Right renal pelvis (tissue), 4 donors: ENCODE data around the gene FLNB. TPM values are rescaled to one million over a fixed set of nuclear protein-coding genes. Genes with fewer than 3 reads are reported as not detected.
"Not testable (repeated sequence)": the region's sequence is repeated elsewhere in the genome, so short reads cannot be mapped to it uniquely, and the experiment has no call there.

Source experiments
- DNase-seq, 4 donors: peaks; one replicate each; pipeline ENCODE4 v3.0.0-alpha.2; 2013; ENCODE audit warnings: low read depth in 4 of 4, low spot score in 3 of 4, missing footprints in 1 of 4
- polyA plus RNA-seq, 4 donors: library from polyadenylated mRNA; unstranded; fragments of 120-200 nt; gene quantifications; one replicate each; pipeline ENCODE4 v1.2.1, GENCODE V29; 2013; ENCODE audit not compliant: insufficient read length in 4 of 4

The FLNB gene
- polyA plus RNA-seq, 4 donors: 165 to 175 (median 173) TPM

DNA sequence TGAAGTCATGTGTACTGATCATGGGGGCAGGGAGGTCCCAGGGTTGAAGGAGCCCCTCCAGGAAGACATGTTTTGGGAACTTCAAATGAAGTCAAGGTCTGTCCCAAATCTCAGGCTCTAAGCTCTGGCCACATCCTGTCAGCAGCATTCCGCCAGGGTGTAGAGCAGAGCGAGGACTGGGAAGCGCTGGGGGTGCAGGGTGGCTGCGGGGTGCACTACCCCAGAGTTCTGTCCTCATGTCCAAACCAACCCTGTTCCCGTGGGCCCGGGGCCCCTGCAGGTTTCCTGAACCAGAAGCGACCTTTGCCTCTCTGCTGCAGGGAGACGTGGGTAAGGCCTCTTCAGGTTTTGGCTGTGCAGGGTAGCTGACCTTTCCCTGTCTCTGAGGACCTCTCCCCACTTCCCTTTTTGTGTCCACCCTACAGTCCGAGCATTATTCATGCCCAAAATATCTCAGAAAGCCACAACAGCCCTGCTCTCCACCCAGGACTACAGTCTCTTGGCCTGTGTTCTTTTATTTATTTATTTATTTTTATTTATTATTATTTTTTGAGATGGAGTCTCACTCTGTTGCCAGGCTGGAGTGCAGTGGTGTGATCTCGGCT lies 26.6 kb upstream of the FLNB start:
- DNase-seq: no peak

DNA sequence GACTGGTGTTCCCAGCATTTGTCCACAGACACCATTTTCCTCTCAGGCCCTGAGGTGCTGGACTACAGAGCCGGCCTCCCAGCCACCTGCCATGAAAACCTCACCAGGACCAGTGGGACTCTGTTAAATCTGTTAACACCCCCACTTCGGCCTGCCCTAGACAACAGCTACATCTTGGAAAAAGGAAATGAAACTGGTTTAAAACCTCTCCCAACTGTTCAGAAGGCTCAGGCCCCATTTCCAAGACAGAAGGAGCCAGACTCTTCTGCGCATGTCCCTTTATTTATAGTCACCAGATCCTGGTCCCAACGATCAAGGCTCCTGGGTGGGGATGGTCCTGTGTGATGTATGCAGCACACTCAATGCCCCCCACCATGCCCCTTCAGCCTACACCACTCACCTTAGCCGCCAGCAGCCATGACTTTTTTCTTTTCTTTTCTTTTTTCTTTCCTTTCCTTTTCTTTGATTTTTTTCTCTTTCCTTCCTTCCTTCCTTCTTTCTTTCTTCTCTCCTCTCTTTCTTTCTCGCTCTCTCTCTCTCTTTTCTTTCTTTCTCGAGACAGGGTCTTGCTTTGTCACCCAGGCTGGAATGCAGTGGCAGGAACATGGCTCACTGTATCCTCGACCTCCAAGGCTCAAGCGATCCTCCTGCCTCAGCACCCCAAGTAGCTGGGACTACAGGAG lies 25.5 kb upstream of the FLNB start:
- DNase-seq: no peak

DNA sequence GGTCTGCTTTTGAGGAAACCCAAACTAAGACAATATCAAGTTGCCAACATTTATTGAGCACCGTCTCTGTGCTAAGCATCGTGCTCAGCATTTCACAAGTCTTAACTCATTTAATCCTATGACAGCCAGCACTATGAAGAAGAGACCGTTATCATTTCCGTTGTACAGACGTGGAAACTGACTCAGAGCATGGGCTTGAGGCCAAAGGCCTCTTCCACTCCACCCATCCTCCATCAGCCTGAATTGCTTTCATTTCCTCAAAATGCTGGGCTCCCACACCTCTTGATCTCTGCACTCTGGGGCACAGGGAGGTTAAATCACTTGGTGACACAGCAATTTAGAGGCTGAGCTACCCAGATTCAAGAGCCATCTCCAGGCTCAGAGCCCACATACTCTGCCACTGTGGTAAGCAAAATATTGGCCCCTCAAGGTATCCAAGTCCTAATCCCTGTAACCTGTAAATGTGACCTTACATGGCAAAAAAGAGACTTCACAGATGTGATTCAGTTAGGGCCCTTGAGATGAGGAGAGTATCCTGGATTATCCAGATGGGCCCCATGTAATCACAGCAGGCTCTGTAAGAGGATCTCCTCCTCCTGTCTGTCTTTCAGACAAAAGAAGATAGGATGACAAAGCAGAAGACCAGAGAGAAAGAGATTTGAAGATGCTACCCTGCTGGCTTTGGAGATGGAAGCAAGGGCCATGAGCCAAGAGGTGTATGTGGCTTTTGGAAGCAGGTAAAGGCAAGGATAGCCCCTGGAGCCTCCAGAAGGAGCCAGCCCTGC lies 24.3 kb upstream of the FLNB start:
- DNase-seq: no peak

DNA sequence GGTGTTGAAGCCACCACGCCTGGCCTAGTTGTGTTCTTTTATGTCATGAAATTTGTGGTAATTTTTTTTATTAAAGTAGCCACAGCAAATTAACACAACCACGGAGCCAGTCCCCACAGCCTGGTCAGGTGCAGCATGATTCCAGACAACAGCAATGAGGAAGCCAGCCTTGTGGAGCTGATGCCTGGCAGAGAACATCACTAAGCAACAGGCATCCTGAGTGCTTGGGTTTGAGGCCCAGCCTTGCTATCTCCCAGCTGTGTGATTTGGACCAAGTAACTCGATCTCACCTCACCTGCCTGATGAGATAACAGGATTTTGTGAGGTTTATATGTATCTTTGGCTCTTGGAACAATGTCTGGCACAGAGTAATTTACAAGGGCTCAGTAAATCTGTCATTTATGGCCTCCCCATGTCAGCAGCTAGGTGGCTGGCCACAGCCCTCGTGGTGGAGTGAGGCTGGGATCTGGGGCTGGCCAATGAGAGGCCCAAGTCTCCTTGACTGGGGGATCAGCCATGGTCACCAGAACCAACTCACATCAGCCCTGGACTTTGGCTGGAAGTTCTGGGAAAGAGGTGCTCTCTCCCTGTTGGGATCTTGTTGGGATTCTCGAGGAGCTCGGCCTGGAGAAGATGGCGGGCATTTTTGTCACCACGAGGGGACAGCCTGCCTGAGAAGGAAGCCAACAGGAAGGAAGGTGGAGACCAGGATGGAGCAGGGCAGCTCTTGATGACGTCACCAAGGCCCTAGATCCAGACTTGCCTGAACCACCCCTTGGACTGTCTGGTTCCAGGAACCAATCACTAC lies 22.8 kb upstream of the FLNB start:
- DNase-seq: no peak

DNA sequence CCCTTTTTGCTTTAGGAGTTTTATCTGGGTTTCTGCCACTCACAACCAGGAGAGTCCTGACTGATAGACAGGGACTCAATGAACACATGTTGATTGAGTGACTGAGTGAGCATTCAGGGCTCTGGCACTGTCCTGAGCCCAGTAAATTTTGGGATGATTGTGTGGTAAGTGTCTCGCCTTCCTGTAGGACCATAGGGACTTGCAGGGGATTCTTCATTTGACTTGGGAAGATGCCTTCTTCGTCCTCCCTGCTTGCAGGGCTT lies 22.3 kb upstream of the FLNB start:
- DNase-seq: no peak

DNA sequence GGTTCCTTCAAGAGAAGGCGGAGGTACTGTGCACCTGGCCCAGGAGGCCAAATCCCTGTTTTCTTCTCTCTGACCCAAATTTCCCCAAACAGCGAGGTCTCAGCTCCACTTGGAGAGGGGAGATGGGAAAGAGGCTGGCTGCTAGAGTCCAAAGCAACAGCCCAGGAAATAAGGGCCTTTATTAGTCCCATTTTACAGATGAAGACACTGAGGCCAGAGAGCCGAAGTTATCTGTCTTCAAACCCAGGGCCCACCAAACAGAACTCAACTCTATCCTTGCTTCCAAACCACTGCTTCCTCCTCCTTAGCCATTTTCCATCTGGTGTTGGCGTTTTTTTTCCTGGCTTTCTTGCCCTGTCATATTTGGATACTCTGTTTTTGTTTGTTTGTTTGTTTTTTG lies 22.0 kb upstream of the FLNB start:
- no peak for DNase-seq

DNA sequence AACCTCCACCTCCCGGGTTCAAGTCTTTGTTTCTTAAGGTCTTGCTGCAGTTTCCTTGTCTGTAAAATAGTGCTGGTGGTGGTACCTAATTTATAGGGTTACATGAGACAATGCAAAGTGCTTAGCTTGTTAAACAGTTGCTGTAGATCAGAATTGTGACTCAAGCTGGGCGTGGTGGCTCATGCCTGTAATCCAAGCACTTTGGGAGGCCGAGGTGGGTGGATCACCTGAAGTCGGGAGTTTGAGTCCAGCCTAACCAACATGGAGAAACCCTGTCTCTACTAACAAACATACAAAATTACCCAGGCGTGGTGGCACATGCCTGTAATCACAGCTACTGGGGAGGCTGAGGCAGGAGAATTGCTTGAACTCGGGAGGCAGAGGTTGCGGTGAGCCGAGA lies 19.0 kb upstream of the FLNB start:
- DNase-seq: not testable (repeated sequence)

DNA sequence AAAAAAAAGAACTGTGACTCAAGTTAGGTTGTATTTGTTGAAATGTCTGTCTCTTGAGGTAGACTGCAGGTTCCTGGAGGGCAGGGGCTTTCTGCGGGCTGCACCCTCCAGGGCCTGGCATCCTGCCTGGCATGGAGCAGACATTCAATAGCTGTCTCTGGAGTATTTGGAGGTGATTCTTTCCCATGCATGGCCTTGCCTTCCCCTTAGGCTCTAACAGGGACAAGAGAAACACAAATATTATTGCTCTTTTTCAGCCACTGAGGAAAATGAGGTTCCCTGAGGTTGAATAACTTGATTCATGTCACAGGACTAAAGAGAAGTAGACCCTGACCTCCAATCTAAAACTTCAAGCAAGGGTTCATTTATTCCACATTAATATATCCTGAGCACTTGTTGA lies 18.6 kb upstream of the FLNB start:
- DNase-seq: no peak

DNA sequence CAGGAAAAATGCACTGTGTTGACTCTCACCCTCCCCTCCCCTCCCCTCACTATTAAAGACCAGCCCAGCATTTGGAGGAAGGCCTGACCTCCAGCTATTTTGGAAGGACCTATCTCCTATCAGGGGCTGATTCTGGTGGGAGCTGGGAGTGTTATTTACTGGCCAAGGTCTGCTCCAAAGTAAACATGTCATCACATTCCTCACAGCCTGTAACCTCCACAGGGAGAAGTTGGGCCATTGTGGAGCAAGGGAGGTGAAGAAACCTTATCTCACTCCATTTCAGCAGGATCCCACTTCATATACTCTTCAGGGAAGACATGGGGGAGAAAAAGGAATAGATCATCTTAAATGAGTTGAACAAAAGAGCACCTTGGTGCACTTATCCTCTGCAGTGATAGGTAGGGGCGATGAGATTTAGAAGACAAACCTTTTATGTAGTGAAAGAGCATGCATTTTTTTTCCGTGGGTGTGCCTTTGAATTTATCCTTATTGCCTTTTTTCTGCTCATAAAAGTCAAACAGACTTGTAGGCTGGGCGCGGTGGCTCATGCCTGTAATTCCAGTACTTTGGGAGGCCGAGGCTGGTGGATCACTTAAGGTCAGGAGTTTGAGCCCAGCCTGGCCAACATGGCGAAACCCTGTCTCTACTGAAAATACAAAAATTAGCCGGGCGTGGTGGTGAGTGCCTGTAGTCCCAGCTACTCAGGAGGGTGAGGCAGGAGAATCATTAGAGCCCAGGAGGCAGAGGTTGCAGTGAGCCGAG lies 15.6 kb upstream of the FLNB start:
- no peak for DNase-seq

DNA sequence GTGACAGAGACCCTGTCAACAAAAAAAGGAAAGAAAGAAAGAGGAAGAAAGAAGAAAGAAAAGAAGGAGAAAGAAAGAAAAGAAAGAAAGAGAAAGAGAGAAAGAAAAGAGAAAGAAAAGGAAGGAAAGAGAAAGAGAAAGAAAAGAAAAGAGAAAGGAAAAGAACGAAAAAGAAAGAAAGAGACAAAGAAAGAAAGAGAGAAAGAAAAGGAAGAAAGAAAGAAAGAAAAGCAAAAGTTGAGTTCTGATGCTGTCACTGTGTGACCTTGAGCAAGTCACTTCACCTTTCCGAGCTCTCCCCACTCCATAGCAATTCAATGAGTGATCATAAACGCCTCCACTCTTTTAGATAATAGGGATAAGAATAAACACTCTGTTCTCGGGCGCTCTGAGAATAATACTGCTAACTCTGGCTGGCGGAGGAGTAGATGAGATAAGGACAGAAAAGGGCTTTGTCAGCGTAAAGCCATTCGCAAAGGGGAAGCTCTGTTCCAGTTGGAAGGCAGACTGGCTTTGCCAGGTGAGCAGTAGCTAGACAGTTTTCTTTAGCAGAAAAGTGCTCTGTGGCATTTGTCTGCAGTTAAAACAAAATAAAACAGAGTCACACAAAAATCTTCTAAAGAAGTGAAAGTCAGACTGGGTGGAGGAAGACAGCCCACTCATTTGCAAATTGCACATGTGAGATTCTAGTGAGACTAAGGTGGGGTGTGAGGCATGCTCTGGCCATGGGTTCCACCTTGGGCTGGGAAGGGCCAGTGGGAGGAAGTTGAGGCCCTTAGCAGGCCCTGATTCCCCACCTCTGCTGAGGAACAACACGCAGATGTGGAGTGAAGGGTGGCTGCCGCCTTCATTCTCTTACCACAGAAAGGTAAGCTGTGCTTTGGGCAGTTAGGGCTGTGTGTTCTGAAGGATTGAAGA lies 9.6 kb upstream of the FLNB start:
- DNase-seq: no peak

DNA sequence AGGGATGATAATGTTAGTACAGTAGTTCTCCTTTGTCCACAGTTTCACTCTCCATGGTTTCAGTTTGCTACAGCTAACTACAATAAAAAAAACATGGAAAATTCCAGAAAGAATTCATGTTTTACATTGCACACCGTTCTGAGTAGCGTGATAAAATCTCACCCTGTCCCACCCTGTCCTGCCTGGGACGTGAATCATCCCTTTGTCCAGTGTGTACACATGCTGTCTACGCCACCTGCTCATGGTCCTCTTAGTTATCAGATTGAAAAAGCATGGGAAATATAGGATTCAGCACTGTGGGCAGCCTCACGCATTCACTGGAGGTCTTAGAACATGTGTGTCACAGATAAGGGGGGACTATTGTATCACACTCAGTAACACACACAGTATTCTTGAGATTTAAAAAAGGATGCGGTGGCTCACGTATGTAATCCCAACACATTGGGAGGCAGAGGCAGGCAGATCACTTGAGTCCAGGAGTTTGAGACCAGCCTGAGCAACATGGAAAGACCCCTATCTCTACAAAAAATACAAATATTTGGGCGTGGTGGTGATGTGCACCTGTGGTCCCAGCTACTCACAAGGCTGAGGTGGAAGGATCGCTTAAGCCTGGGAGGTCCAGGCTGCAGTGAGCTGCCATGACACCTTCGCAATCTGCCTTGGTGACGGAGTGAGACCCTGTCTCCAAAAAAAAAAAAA lies 8.7 kb upstream of the FLNB start:
- no peak for DNase-seq

DNA sequence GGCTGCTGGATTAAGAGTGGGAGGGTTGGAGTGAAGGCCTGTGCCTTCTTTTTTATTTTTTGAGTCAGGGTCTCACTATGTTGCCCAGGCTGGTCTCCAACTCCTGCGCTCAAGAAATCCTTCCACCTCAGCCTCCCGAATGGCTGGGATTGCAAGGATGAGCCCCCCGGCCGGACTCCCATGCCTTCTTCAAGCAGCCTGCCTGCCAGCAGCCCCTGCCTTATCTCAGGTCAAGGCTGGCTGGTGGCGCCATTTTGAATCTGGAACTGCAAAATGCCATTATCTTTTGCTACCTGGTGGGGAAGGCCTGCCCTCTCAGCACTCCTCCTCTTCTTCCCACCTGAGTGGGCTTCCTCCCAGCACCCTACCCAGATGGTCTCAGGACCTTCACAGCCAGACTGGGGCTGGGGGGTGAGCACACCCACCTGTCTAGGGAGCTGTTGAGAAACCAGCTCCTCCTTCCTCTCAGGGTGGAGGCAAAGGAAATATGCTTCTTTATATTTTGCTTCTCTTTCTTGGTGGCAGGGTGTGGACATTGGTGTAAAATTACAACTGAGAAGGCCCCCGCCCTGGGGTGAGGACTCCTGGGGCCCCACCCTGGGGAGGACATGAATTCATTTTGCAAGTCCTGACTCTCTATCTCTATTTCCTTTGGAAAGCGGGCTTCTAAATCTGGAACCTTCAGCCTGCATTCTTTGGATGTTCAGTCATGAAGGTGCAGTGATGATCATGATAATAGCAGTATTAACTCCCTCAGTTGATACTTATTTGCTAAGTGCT lies 7.7 kb upstream of the FLNB start:
- DNase-seq: no peak

DNA sequence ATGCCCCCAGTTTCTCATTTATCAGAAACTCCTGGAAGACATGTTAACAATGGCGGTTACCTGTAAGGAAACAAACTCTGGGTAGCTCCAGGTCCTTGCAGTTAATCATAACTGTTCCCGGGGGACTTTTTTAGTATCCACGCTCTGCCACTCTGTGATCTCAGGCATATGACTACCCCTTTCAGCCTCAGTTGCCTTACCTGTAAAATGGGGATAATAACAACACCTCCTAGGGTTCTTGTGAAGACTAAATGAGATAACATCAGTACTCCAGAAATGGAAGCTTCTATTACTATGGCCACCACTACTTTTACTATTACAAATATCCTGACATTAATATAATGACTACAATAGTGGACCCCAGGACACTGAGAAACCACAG lies 7.1 kb upstream of the FLNB start:
- DNase-seq: no peak

DNA sequence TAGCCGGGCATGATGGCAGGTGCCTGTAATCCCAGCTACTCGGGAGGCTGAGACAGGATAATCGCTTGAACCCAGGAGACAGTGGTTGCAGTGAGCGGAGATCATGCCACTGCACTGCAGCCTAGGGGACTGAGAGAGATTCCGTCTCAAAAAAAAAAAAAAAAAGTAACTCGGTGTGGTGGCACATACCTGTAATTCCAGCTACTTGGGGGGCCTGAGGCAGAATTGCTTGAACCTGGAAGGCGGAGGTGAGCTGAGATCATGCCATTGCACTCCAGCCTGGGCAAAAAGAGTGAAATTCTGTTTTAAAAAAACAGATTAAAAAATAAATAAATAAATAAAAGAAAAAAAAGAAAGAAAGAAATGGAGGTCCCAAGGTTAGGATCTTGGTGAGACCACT lies 6.2 kb upstream of the FLNB start:
- no peak for DNase-seq

DNA sequence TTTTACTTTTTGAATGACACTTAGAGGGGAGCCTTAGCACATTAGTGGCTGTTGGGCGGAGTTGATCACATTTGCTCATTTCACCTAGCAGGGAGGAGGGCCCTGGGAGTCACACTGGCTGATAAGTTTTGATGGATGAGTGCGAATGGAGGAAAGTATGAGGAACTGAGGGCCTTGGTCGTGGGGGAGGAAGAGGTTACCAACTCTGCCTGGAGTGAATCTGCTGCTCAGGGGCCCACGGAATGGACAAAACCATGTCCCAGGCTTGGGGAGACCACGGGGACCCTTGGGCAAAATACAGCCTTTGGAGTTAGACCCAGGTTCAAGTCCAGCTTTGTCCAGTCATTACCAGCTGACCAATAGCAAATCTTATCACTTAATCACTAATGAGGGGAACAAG lies 5.1 kb upstream of the FLNB start:
- no peak for DNase-seq

DNA sequence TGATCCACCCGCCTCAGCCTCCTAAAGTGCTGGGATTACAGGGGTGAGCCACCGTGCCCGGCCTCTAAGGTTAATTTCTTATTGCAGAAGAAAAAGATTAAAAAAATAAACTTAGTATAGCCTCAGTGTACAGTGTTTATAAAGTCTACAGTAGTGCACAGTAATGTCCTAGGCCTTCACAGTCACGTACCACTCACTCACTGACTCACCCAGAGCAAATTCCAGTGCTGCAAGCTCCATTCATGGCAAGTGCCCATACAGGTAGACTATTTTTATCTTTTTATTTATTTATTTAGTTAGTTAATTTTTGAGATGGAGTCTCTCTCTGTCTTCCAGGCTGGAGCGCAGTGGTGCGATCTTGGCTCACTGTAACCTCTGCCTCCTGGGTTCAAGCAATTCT lies 3.2 kb upstream of the FLNB start:
- no peak for DNase-seq

DNA sequence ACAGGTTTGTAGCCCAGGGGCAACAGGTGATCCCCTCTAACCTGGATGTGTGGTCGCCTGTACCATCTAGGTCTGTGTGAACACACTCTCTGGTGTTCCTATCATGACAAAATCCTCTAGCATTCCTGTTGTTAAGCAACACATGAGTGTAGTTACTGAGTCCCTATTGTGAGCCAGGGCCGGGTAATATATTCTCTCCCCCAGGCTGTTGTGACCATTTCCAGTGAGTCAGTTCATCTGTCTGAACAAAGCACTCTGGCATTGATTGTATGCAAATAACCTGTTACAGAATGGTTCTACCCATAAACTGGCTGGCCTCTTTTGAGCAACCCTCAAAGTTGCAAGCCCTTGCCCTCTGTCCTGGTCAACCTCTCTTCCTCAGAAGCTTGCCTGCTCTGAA lies 2.6 kb upstream of the FLNB start:
- DNase-seq: no peak

DNA sequence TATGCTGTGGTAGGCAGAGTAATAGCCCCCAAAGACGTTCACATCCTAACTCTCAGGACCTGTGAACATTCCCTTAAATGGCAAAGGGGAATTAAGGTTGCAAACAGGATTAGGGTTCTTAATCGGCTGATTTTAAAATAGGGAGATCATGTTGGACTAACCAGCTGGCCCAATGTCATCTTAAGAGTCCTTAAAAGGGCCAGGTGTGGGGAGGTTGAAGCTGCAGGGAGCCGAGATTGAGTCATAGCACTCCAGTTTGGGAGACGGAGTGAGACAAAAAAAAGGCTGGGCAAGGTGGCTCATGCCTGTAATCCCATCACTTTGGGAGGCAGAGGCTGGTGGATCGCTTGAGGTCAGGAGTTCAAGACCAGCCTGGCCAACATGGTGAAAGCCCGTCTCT lies 1.6 kb upstream of the FLNB start:
- DNase-seq: no peak
